Measurements from ENCODE around the gene TMEM168.

Gene TMEM168

DNA sequence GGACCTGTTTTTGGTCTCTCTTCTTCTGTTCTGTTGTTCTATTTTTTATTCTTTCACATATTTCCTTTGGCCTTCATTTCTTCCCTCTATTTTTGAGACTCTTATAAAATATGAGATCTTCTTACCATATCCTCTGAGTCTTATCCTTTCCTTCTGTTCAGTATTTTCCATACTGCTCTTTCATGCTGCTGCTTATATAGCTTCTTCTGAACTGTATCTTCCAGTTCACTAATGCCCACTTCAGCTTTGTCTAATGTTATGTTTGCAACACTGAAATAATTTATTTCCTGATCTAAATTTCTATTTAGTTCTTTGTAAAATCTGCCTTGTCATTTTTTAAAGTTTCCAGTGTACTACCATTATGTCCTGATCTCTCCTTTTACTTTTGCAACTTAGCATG, 12.8 kb downstream of the TMEM168 start:
- Histone ChIP-seq H3K9ac (ENCODE audit: low read length) (no peak overlapping the region), H3K27me3 (ENCODE audit: control insufficient read depth, insufficient read depth, low read length) (no peaks in the 10 kb centered on the region), H3K4me1 (ENCODE audit: control insufficient read depth, insufficient read depth, low read length) (no peaks in the 10 kb centered on the region), H3K36me3 (ENCODE audit: control insufficient read depth, insufficient read depth, low read length) (no peaks in the 10 kb centered on the region), H3K4me3 (ENCODE audit: low read length) (no peak overlapping the region), H3K9me3 (ENCODE audit: control insufficient read depth, low read length) (no peaks in the 10 kb centered on the region)

- Histone ChIP-seq H3K4me1 (ENCODE audit: control insufficient read depth, insufficient read depth, low read length) (no peaks in the 10 kb centered on the region), H3K36me3 (ENCODE audit: control insufficient read depth, insufficient read depth, low read length) (no peaks in the 10 kb centered on the region), H3K4me3 (ENCODE audit: low read length) (no peak overlapping the region), H3K9ac (ENCODE audit: low read length) (no peak overlapping the region), H3K9me3 (ENCODE audit: control insufficient read depth, low read length) (no peaks in the 10 kb centered on the region), H3K27me3 (ENCODE audit: control insufficient read depth, insufficient read depth, low read length) (no peaks in the 10 kb centered on the region)
These were observed 19.0 kb downstream of the TMEM168 start for GRCh38 chr7:112771166-112771565.

GRCh38 chr7:112770051-112770450, 20.1 kb downstream of the TMEM168 start:
- H3K4me1 ChIP-seq (ENCODE audit: control insufficient read depth, insufficient read depth, low read length), result no peaks in the 10 kb centered on the region
- H3K4me3 ChIP-seq (ENCODE audit: low read length), result no peak overlapping the region
- H3K27me3 ChIP-seq (ENCODE audit: control insufficient read depth, insufficient read depth, low read length), result no peaks in the 10 kb centered on the region
- no peaks in the 10 kb centered on the region for H3K9me3 ChIP-seq (ENCODE audit: control insufficient read depth, low read length)
- H3K9ac ChIP-seq (ENCODE audit: low read length), result no peak overlapping the region
- H3K36me3 ChIP-seq (ENCODE audit: control insufficient read depth, insufficient read depth, low read length), result no peaks in the 10 kb centered on the region

DNA sequence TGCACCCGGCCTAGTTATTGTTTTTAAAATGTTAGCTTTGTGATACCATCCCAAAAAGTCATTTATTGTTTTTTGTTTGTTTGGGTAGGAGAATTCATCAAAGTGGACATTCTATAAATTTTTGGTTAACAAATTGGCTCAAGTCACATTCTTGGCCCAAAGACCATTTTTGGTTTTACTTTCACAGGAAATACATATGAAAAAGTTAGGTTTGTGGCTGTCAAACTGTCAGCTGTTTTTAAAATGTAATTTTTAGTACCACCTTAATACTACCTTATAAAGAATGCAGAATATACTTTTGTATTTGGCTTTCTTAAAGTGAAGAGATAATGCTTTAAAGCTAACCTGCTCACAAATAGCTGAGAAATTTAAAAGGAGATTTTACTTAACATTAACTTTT, 25.1 kb downstream of the TMEM168 start:
- Histone ChIP-seq H3K9me3 (ENCODE audit: control insufficient read depth, low read length) (no peaks in the 10 kb centered on the region), H3K9ac (ENCODE audit: low read length) (no peak overlapping the region), H3K27me3 (ENCODE audit: control insufficient read depth, insufficient read depth, low read length) (no peaks in the 10 kb centered on the region), H3K36me3 (ENCODE audit: control insufficient read depth, insufficient read depth, low read length) (no peaks in the 10 kb centered on the region), H3K4me3 (ENCODE audit: low read length) (no peak overlapping the region), H3K4me1 (ENCODE audit: control insufficient read depth, insufficient read depth, low read length) (no peaks in the 10 kb centered on the region)

DNA sequence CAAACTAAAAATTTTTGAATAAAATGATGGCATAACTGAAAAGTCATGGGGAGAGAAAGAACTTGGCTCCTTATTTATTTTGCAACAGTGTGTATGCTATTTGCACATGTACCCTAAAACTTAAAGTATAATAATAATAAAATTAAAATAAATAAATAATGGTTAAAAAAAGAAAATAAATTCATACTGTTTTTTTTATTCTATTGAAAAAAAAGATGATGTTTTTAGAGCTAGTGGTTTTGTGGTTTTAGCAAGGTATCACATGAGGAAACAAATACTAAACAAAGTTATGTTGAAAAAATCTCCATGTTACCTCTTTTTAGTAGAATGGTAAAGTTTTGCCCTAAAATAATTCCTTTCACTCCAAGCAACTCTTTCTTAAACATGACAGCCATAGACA, 26.2 kb downstream of the TMEM168 start:
- Histone ChIP-seq H3K4me1 (ENCODE audit: control insufficient read depth, insufficient read depth, low read length) (no peaks in the 10 kb centered on the region), H3K36me3 (ENCODE audit: control insufficient read depth, insufficient read depth, low read length) (no peaks in the 10 kb centered on the region), H3K27me3 (ENCODE audit: control insufficient read depth, insufficient read depth, low read length) (no peaks in the 10 kb centered on the region), H3K4me3 (ENCODE audit: low read length) (no peak overlapping the region), H3K9me3 (ENCODE audit: control insufficient read depth, low read length) (no peaks in the 10 kb centered on the region), H3K9ac (ENCODE audit: low read length) (no peak overlapping the region)

DNA sequence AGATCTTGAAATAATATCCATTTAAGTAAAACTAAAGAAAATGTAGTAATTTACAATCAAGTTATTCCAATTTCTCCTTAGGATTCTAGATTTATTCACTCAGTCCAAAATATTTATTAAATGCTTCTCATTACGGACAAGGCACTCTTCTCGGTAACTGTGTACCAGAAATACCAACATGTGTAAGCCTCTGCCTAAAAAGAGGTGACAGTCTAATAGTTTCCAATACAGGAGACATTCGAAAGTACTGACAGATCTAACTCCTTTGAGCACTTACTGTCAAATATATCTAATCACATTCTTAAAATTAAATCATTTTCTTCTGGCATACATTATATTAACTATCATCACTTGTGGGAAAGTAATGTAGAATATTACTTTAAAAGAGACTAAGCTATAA, 26.9 kb downstream of the TMEM168 start:
- Histone ChIP-seq H3K4me3 (ENCODE audit: low read length) (no peak overlapping the region), H3K4me1 (ENCODE audit: control insufficient read depth, insufficient read depth, low read length) (no peaks in the 10 kb centered on the region), H3K9me3 (ENCODE audit: control insufficient read depth, low read length) (no peaks in the 10 kb centered on the region), H3K36me3 (ENCODE audit: control insufficient read depth, insufficient read depth, low read length) (no peaks in the 10 kb centered on the region), H3K9ac (ENCODE audit: low read length) (no peak overlapping the region), H3K27me3 (ENCODE audit: control insufficient read depth, insufficient read depth, low read length) (no peaks in the 10 kb centered on the region)

- Histone ChIP-seq H3K4me1 (ENCODE audit: control insufficient read depth, insufficient read depth, low read length) (no peaks in the 10 kb centered on the region), H3K27me3 (ENCODE audit: control insufficient read depth, insufficient read depth, low read length) (no peaks in the 10 kb centered on the region), H3K36me3 (ENCODE audit: control insufficient read depth, insufficient read depth, low read length) (no peaks in the 10 kb centered on the region), H3K9me3 (ENCODE audit: control insufficient read depth, low read length) (no peaks in the 10 kb centered on the region), H3K9ac (ENCODE audit: low read length) (no peak overlapping the region), H3K4me3 (ENCODE audit: low read length) (no peak overlapping the region)
These were observed 30.3 kb downstream of the TMEM168 start for GRCh38 chr7:112759905-112760304.

DNA sequence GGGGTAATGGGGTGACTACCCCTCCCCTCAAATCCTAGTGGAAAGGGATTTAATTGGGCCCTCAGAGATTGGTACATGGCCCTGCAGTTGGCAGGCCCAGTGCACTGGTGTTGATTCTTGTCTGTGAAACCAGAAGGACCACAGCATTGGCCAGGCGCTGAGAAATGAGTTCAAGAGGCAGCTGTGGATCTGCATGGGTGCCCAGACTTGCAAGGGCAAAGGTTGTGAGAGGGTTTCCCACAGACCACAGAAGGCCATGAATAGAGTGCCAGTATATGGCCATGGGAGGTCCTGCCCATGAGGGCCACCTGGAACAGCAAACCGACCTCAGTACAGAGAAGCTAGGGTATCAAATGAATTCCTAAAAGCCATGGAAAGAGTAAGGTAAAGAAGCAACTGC, 32.9 kb downstream of the TMEM168 start:
- no peak overlapping the region for H3K4me3 ChIP-seq (ENCODE audit: low read length)
- no peaks in the 10 kb centered on the region for H3K9me3 ChIP-seq (ENCODE audit: control insufficient read depth, low read length)
- no peaks in the 10 kb centered on the region for H3K4me1 ChIP-seq (ENCODE audit: control insufficient read depth, insufficient read depth, low read length)
- H3K36me3 ChIP-seq (ENCODE audit: control insufficient read depth, insufficient read depth, low read length), result no peaks in the 10 kb centered on the region
- H3K27me3 ChIP-seq (ENCODE audit: control insufficient read depth, insufficient read depth, low read length), result no peaks in the 10 kb centered on the region
- H3K9ac ChIP-seq (ENCODE audit: low read length), result no peak overlapping the region

- no peaks in the 10 kb centered on the region for H3K27me3 ChIP-seq (ENCODE audit: control insufficient read depth, insufficient read depth, low read length)
- no peaks in the 10 kb centered on the region for H3K36me3 ChIP-seq (ENCODE audit: control insufficient read depth, insufficient read depth, low read length)
- H3K4me1 ChIP-seq (ENCODE audit: control insufficient read depth, insufficient read depth, low read length), result no peaks in the 10 kb centered on the region
- H3K9me3 ChIP-seq (ENCODE audit: control insufficient read depth, low read length), result no peaks in the 10 kb centered on the region
- H3K9ac ChIP-seq (ENCODE audit: low read length), result no peak overlapping the region
- H3K4me3 ChIP-seq (ENCODE audit: low read length), result no peak overlapping the region
These were observed 36.9 kb downstream of the TMEM168 start for GRCh38 chr7:112753298-112753697.

DNA sequence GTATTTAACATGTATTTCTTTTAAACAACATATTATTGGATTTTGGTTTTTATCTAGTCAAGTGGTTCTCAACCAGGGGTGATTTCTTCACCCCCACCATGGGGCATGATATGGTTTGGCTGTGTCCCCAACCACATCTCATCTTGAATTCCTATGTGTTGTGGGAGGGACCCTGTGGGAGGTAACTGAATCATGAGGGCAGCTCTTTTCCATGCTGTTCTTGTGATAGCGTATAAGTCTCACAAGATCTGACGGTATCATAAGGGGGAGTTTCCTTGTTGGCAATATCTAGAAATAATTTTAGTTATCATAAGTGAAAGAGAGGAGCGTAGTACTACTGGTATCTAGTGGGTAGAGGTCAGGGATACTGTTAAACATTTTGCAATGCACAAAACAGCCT, 37.6 kb downstream of the TMEM168 start:
- Histone ChIP-seq H3K9ac (ENCODE audit: low read length) (no peak overlapping the region), H3K9me3 (ENCODE audit: control insufficient read depth, low read length) (no peaks in the 10 kb centered on the region), H3K27me3 (ENCODE audit: control insufficient read depth, insufficient read depth, low read length) (no peaks in the 10 kb centered on the region), H3K4me3 (ENCODE audit: low read length) (no peak overlapping the region), H3K36me3 (ENCODE audit: control insufficient read depth, insufficient read depth, low read length) (no peaks in the 10 kb centered on the region), H3K4me1 (ENCODE audit: control insufficient read depth, insufficient read depth, low read length) (no peaks in the 10 kb centered on the region)

DNA sequence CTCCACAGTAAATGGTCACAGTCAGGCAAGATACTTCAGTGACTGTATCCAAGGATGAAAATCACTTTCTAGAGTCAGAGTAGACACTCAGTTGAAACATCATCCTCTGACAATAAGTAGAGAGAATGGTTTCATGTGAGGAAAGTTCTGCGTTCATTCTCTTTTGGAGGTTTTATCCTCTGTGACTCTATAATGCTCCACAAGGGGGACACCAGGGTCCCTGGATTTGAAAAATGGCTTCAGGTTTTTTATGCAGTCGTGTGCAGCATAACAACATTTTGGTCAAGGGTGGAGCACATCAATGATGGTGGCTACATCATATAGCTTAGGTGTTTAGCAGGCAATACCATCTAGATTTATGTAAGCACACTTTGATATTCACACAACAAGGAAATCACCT, 40.4 kb downstream of the TMEM168 start:
- no peaks in the 10 kb centered on the region for H3K9me3 ChIP-seq (ENCODE audit: control insufficient read depth, low read length)
- no peaks in the 10 kb centered on the region for H3K4me1 ChIP-seq (ENCODE audit: control insufficient read depth, insufficient read depth, low read length)
- H3K27me3 ChIP-seq (ENCODE audit: control insufficient read depth, insufficient read depth, low read length), result no peaks in the 10 kb centered on the region
- H3K4me3 ChIP-seq (ENCODE audit: low read length), result no peak overlapping the region
- H3K36me3 ChIP-seq (ENCODE audit: control insufficient read depth, insufficient read depth, low read length), result no peaks in the 10 kb centered on the region
- H3K9ac ChIP-seq (ENCODE audit: low read length), result no peak overlapping the region

- Histone ChIP-seq H3K4me1 (ENCODE audit: control insufficient read depth, insufficient read depth, low read length) (no peaks in the 10 kb centered on the region), H3K27me3 (ENCODE audit: control insufficient read depth, insufficient read depth, low read length) (no peaks in the 10 kb centered on the region), H3K9me3 (ENCODE audit: control insufficient read depth, low read length) (no peaks in the 10 kb centered on the region), H3K9ac (ENCODE audit: low read length) (no peak overlapping the region), H3K36me3 (ENCODE audit: control insufficient read depth, insufficient read depth, low read length) (no peaks in the 10 kb centered on the region), H3K4me3 (ENCODE audit: low read length) (no peak overlapping the region)
These were observed 41.8 kb downstream of the TMEM168 start for GRCh38 chr7:112748381-112748780.

DNA sequence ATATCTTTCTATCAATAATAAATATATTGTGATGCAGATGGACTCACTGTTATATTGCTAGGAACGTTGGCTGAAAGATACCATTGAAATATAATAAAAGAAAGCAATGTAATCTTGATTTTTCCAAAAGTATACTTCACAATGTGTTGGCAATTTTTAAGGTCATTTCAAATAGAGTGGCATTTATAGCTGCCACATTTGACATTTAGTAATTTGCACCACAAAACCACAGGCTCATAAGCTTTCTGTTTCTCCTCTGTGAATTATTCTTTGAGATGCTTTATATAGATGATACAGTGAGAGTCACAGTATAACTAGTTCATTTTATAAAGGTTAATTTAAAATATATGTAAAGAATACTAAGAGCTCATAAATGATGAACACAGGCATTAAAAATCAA, 44.6 kb downstream of the TMEM168 start:
- Histone ChIP-seq H3K9me3 (ENCODE audit: control insufficient read depth, low read length) (no peaks in the 10 kb centered on the region), H3K4me1 (ENCODE audit: control insufficient read depth, insufficient read depth, low read length) (no peaks in the 10 kb centered on the region), H3K9ac (ENCODE audit: low read length) (no peak overlapping the region), H3K36me3 (ENCODE audit: control insufficient read depth, insufficient read depth, low read length) (no peaks in the 10 kb centered on the region), H3K27me3 (ENCODE audit: control insufficient read depth, insufficient read depth, low read length) (no peaks in the 10 kb centered on the region), H3K4me3 (ENCODE audit: low read length) (no peak overlapping the region)
